Hepatocyte (in vitro differentiated cells): ENCODE measurements around the gene ST6GALNAC5. TPM values are rescaled to one million over a fixed set of nuclear protein-coding genes. Genes with fewer than 3 reads are reported as not detected.

Experiments used
- DNase-seq: peaks from one replicate; pipeline ENCODE4 v3.0.0-alpha.2; 2016; ENCODE audit warnings: low spot score
- H2AFZ ChIP-seq: fragments of 200-600 bp; sonication (generic); 2 replicates; pipeline ENCODE4 v1.6.0; 2016; ENCODE audit warnings: antibody characterized with exemption, mild to moderate bottlenecking
- H3K27ac ChIP-seq: fragments of 200-600 bp; sonication (generic); 2 replicates; pipeline ENCODE4 v1.5.1; 2016; ENCODE audit warnings: mild to moderate bottlenecking
- H3K27me3 ChIP-seq: fragments of 200-600 bp; sonication (generic); 2 replicates; pipeline ENCODE4 v1.6.1; 2016
- H3K36me3 ChIP-seq: fragments of 200-600 bp; sonication (generic); replicated peaks from 2 replicates; pipeline ENCODE4 v1.5.1; 2016; ENCODE audit warnings: low read depth; ENCODE audit not compliant: insufficient read depth
- H3K4me1 ChIP-seq: fragments of 200-600 bp; sonication (generic); 2 replicates; pipeline ENCODE4 v1.5.1; 2016; ENCODE audit warnings: mild to moderate bottlenecking, moderate library complexity; ENCODE audit not compliant: insufficient read depth
- H3K4me2 ChIP-seq: fragments of 200-600 bp; sonication (generic); 2 replicates; pipeline ENCODE4 v1.6.0; 2016
- H3K4me3 ChIP-seq: fragments of 200-600 bp; sonication (generic); 2 replicates; pipeline ENCODE4 v1.5.1; 2016; ENCODE audit warnings: mild to moderate bottlenecking
- H3K79me2 ChIP-seq: fragments of 200-600 bp; sonication (generic); 2 replicates; pipeline ENCODE4 v1.6.0; 2017; ENCODE audit warnings: mild to moderate bottlenecking
- H3K9me2 ChIP-seq: fragments of 200-600 bp; sonication (generic); replicated peaks from 2 replicates; pipeline ENCODE4 v1.6.0; 2017; ENCODE audit warnings: mild to moderate bottlenecking; ENCODE audit not compliant: insufficient read depth
- H3K9me3 ChIP-seq: fragments of 200-600 bp; sonication (generic); 2 replicates; pipeline ENCODE4 v1.5.1; 2016; ENCODE audit warnings: low read depth, mild to moderate bottlenecking
- H4K20me1 ChIP-seq: fragments of 200-600 bp; sonication (generic); 2 replicates; pipeline ENCODE4 v1.6.0; 2016; ENCODE audit warnings: mild to moderate bottlenecking; ENCODE audit not compliant: insufficient read depth, poor library complexity, severe bottlenecking
- EZH2 ChIP-seq: fragments of 200-600 bp; sonication (generic); IDR thresholded peaks from 2 replicates; pipeline ENCODE4 v1.6.1; 2016; ENCODE audit warnings: antibody characterized with exemption, mild to moderate bottlenecking, borderline replicate concordance
- EZH2phosphoT487 ChIP-seq: fragments of 200-600 bp; sonication (generic); IDR thresholded peaks from one replicate; pipeline ENCODE4 v1.6.1; 2018; ENCODE audit warnings: antibody characterized with exemption, mild to moderate bottlenecking, low read depth, moderate library complexity; ENCODE audit not compliant: unreplicated experiment, severe bottlenecking
- WGBS: methylation state at CpG from one replicate; pipeline ENCODE4 v1.1.6; 2016; ENCODE audit warnings: low lambda C conversion rate; ENCODE audit errors: missing lambda C conversion rate; 5-methylcytosine and 5-hydroxymethylcytosine counted together
- polyA plus RNA-seq: library from polyadenylated mRNA; unstranded; fragments of >200 nt; fragmentation: Nextera tagmentation; extraction: Ambion mirVana; gene quantifications from 2 replicates; pipeline ENCODE4 v1.2.1, GENCODE V29; 2016
- total RNA-seq: library from RNA; depleted of rRNA; stranded (reverse); fragments of >200 nt; gene quantifications from 2 replicates; pipeline ENCODE4 v1.2.3, GENCODE V29; 2014
- TF ChIP-seq, protein P1 (sequence below): fragments of 200-600 bp; sonication (generic); IDR thresholded peaks from 2 replicates; pipeline ENCODE4 v1.5.1; 2016; ENCODE audit warnings: antibody characterized with exemption, mild to moderate bottlenecking; ENCODE audit not compliant: poor library complexity

ST6GALNAC5 gene
- total and polyA plus RNA-seq, 2 experiments from 2014 or later, result 3.6 to 3.7 TPM

DNA sequence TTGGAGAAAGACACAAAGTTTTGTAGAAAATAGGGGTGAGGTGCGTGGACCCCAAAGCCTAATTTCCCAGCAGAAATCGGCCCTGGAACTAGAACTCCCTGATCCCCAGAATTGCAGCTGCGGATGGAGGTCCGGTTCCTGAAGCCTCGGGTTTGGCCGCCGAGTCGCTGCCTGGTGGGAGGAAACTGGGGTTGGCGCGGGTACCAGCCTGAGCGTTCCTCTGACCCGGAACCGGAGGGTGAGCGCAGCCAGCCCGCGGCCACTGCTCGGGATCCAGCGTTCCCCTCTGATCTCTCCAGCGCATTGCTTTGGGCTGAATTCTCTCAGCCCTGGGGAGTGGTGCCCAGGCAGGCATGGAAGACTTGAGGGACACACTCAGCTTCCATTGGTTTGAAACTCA is 1.6 kb downstream of the ST6GALNAC5 start:
- TF ChIP-seq, protein P1, sequence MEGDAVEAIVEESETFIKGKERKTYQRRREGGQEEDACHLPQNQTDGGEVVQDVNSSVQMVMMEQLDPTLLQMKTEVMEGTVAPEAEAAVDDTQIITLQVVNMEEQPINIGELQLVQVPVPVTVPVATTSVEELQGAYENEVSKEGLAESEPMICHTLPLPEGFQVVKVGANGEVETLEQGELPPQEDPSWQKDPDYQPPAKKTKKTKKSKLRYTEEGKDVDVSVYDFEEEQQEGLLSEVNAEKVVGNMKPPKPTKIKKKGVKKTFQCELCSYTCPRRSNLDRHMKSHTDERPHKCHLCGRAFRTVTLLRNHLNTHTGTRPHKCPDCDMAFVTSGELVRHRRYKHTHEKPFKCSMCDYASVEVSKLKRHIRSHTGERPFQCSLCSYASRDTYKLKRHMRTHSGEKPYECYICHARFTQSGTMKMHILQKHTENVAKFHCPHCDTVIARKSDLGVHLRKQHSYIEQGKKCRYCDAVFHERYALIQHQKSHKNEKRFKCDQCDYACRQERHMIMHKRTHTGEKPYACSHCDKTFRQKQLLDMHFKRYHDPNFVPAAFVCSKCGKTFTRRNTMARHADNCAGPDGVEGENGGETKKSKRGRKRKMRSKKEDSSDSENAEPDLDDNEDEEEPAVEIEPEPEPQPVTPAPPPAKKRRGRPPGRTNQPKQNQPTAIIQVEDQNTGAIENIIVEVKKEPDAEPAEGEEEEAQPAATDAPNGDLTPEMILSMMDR, result no peak
- TF ChIP-seq EZH2 (no peak), EZH2phosphoT487 (no peak)
- Histone ChIP-seq H2AFZ (no peak overlapping the region), H3K9me2 (no peaks in the 10 kb centered on the region), H3K79me2 (no peaks in the 10 kb centered on the region), H3K27me3 (peaks cover 68% of the 10 kb centered on the region), H4K20me1 (no peaks in the 10 kb centered on the region), H3K27ac (no peak overlapping the region), H3K4me1 (peaks cover 13% of the 10 kb centered on the region), H3K4me2 (peak overlapping the region; percentile 99), H3K9me3 (no peaks in the 10 kb centered on the region), H3K4me3 (peak overlapping the region; percentile 65), H3K36me3 (no peaks in the 10 kb centered on the region)
- peak; percentile 8 for DNase-seq
- WGBS, result 2% methylated on average over 19 of the region's 19 CpGs

DNA sequence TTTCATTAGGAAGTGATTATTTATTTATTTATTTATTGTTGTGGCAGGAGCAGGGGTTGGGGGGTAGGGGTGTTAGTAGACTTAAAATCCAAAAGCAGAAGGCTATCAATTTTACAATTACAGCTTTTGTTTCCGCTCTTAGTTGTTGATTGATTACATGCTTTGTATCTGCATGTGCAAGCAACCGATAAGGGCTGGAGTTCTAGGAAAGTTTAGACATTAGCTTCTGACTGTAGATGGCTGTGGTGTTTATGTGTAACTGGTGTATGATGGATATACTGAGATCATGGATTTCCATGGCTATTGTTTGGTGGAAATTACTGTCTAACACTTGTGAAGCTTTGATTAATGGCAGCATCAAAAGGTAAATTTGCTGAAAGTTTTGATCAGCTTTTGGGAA is 2.8 kb downstream of the ST6GALNAC5 start:
- DNase-seq, result no peak
- peaks cover 13% of the 10 kb centered on the region for H3K4me1 ChIP-seq
- H3K36me3 ChIP-seq, result no peaks in the 10 kb centered on the region
- no peaks in the 10 kb centered on the region for H3K9me3 ChIP-seq
- WGBS, result 69% methylated on average over 2 of the region's 2 CpGs
- no peaks in the 10 kb centered on the region for H3K9me2 ChIP-seq
- TF ChIP-seq EZH2, result no peak
- TF ChIP-seq EZH2phosphoT487, result no peak
- TF ChIP-seq, protein P1, result no peak
- H3K4me3 ChIP-seq, result no peak overlapping the region
- peaks cover 66% of the 10 kb centered on the region for H3K27me3 ChIP-seq
- no peak overlapping the region for H3K27ac ChIP-seq
- no peak overlapping the region for H2AFZ ChIP-seq
- no peaks in the 10 kb centered on the region for H3K79me2 ChIP-seq
- H3K4me2 ChIP-seq, result no peak overlapping the region
- H4K20me1 ChIP-seq, result no peaks in the 10 kb centered on the region

DNA sequence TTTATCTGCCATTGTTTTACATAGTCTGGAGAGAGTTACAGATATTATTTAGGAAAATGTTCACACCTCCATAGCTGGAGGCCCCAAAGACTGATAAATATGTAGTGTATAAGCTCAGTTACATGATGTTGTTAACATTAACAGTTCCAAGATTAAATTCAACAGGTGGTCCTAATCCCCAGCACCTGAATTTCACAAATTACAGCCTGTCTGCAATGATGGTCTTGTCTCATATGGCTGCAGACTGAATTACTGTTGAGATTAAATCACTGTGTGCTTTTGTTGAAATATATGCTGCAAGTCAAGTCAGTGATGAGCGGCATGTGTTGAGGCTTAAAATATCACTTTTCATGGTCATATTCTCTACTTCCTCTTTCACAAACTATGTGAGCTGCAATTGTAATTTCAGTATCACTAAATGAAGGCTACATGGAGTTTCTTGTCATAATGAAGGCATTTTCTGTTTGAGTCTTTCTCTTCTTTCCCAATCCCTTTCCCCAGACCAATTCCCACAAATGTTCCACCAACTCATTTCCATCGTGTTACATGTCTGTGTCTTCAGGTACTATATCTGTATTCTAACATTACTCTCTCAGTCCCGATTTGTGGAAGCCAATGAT is 4.2 kb downstream of the ST6GALNAC5 start:
- peaks cover 13% of the 10 kb centered on the region for H3K4me1 ChIP-seq
- no peak overlapping the region for H3K4me3 ChIP-seq
- H3K79me2 ChIP-seq, result no peaks in the 10 kb centered on the region
- H3K9me3 ChIP-seq, result no peaks in the 10 kb centered on the region
- no peak for DNase-seq
- no peaks in the 10 kb centered on the region for H4K20me1 ChIP-seq
- TF ChIP-seq EZH2phosphoT487 (no peak), EZH2 (no peak)
- TF ChIP-seq, protein P1, result no peak
- no peaks in the 10 kb centered on the region for H3K9me2 ChIP-seq
- WGBS, result 94% methylated on average over 3 of the region's 3 CpGs
- no peak overlapping the region for H3K4me2 ChIP-seq
- H2AFZ ChIP-seq, result no peak overlapping the region
- H3K27ac ChIP-seq, result no peak overlapping the region
- peaks cover 53% of the 10 kb centered on the region for H3K27me3 ChIP-seq
- no peaks in the 10 kb centered on the region for H3K36me3 ChIP-seq
